Measurements from ENCODE around the gene CLNK.

CLNK gene

GRCh38 chr4:10729366-10729765, 44.8 kb upstream of the CLNK start:
- Histone ChIP-seq H3K79me2 (ENCODE audit: insufficient read depth, low read depth) (no peaks in the 10 kb centered on the region), H3K27ac (no peak overlapping the region), H3K4me2 (no peak overlapping the region), H2AFZ (ENCODE audit: low read depth) (no peak overlapping the region), H3K4me1 (ENCODE audit: low read depth, poor library complexity, severe bottlenecking) (no peaks in the 10 kb centered on the region), H3K27me3 (ENCODE audit: insufficient read depth, low read depth) (no peaks in the 10 kb centered on the region), H3K9ac (no peak overlapping the region), H4K20me1 (ENCODE audit: insufficient read depth) (no peaks in the 10 kb centered on the region), H3K36me3 (ENCODE audit: insufficient read depth) (no peaks in the 10 kb centered on the region), H3K4me3 (IDR thresholded peaks at IDR 0.05; ENCODE audit: insufficient read depth, low read depth, low read length) (no peak overlapping the region)
- TF ChIP-seq, protein P1, sequence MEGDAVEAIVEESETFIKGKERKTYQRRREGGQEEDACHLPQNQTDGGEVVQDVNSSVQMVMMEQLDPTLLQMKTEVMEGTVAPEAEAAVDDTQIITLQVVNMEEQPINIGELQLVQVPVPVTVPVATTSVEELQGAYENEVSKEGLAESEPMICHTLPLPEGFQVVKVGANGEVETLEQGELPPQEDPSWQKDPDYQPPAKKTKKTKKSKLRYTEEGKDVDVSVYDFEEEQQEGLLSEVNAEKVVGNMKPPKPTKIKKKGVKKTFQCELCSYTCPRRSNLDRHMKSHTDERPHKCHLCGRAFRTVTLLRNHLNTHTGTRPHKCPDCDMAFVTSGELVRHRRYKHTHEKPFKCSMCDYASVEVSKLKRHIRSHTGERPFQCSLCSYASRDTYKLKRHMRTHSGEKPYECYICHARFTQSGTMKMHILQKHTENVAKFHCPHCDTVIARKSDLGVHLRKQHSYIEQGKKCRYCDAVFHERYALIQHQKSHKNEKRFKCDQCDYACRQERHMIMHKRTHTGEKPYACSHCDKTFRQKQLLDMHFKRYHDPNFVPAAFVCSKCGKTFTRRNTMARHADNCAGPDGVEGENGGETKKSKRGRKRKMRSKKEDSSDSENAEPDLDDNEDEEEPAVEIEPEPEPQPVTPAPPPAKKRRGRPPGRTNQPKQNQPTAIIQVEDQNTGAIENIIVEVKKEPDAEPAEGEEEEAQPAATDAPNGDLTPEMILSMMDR (conservative IDR thresholded peaks at IDR 0.05; ENCODE audit: low read depth, low read length), result no peak

GRCh38 chr4:10728016-10728415, 43.4 kb upstream of the CLNK start:
- Histone ChIP-seq H3K27me3 (ENCODE audit: insufficient read depth, low read depth) (no peaks in the 10 kb centered on the region), H3K79me2 (ENCODE audit: insufficient read depth, low read depth) (no peaks in the 10 kb centered on the region), H3K4me3 (IDR thresholded peaks at IDR 0.05; ENCODE audit: insufficient read depth, low read depth, low read length) (no peak overlapping the region), H3K27ac (no peak overlapping the region), H2AFZ (ENCODE audit: low read depth) (no peak overlapping the region), H4K20me1 (ENCODE audit: insufficient read depth) (no peaks in the 10 kb centered on the region), H3K9ac (no peak overlapping the region), H3K36me3 (ENCODE audit: insufficient read depth) (no peaks in the 10 kb centered on the region), H3K4me1 (ENCODE audit: low read depth, poor library complexity, severe bottlenecking) (no peaks in the 10 kb centered on the region), H3K4me2 (no peak overlapping the region)
- TF ChIP-seq, protein P1 (conservative IDR thresholded peaks at IDR 0.05; ENCODE audit: low read depth, low read length), result no peak

DNA sequence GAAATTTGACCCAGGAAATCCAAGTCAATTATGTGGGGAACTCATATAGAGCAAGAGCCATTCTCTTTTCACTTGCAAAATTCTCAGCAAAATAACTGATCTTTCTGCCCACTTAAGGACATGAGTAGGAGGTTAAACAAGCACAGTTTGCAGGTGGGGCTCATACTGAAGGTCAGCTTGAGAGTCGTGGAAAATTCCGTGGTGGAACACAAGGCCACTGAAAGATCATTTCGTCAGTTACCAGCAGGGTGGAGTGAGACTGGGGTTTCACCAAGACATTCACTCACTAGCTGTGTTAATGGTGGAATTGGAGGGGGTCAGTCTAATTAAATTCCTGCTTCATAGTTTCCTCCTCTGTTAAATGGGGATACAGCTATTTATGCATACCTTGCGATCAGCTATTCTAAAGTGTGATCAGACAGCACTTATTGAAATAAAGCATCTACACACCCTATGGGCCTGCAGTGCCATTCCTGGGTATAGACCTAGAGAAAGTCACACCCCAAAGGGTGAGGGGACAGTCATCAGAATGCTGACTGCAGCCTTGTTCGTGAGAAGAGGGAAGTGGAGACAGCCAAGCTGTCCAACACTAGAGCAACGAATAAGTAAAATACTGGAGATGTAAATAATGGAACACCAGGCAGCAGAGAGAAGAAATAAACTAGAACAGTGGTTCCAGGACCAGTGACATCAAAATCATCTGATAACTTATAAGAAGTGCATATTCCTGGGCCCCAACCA, 42.7 kb upstream of the CLNK start:
- Histone ChIP-seq H3K36me3 (ENCODE audit: insufficient read depth) (no peaks in the 10 kb centered on the region), H3K4me3 (IDR thresholded peaks at IDR 0.05; ENCODE audit: insufficient read depth, low read depth, low read length) (no peak overlapping the region), H3K4me1 (ENCODE audit: low read depth, poor library complexity, severe bottlenecking) (no peaks in the 10 kb centered on the region), H3K4me2 (no peak overlapping the region), H3K9ac (no peak overlapping the region), H2AFZ (ENCODE audit: low read depth) (no peak overlapping the region), H3K27ac (no peak overlapping the region), H4K20me1 (ENCODE audit: insufficient read depth) (no peaks in the 10 kb centered on the region), H3K27me3 (ENCODE audit: insufficient read depth, low read depth) (no peaks in the 10 kb centered on the region), H3K79me2 (ENCODE audit: insufficient read depth, low read depth) (no peaks in the 10 kb centered on the region)
- TF ChIP-seq, protein P1 (conservative IDR thresholded peaks at IDR 0.05; ENCODE audit: low read depth, low read length), result no peak

DNA sequence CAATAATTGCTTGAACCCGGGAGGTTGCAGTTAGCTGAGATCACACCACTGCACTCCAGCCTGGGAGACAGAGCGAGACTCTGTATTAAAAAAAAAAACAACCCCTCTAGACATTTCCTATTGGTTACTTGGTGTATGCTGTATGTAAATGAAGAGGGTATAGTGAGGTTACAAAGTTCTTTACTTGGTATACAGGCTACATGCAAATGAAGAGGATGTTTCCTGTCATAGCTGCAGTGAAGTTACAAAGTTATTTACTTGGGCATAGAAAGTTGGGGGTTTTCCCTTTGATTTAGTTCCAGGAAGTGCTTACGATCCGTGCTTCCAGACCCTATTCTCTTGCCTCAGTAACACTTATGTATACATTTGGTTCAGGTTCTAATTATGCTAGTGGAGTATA, 38.4 kb upstream of the CLNK start:
- Histone ChIP-seq H3K4me1 (ENCODE audit: low read depth, poor library complexity, severe bottlenecking) (no peaks in the 10 kb centered on the region), H4K20me1 (ENCODE audit: insufficient read depth) (no peaks in the 10 kb centered on the region), H3K4me3 (IDR thresholded peaks at IDR 0.05; ENCODE audit: insufficient read depth, low read depth, low read length) (no peak overlapping the region), H3K27me3 (ENCODE audit: insufficient read depth, low read depth) (no peaks in the 10 kb centered on the region), H3K36me3 (ENCODE audit: insufficient read depth) (no peaks in the 10 kb centered on the region), H2AFZ (ENCODE audit: low read depth) (no peak overlapping the region), H3K79me2 (ENCODE audit: insufficient read depth, low read depth) (no peaks in the 10 kb centered on the region), H3K27ac (no peak overlapping the region), H3K4me2 (no peak overlapping the region), H3K9ac (no peak overlapping the region)
- TF ChIP-seq, protein P1 (conservative IDR thresholded peaks at IDR 0.05; ENCODE audit: low read depth, low read length), result no peak
